ENCODE results near the gene APBB2. TPM values are rescaled to one million over a fixed set of nuclear protein-coding genes. Genes with fewer than 3 reads are reported as not detected.

The APBB2 gene
- total and polyA plus RNA-seq, 2 of the 8 experiments (the other 6 are each of a cell fraction or from before 2014, with no cell fraction given) = 58.7 to 59.4 TPM

- TF ChIP-seq TAF7 (optimal IDR thresholded peaks at IDR 0.05; ENCODE audit: borderline replicate concordance, low read depth, low read length) (no peak), CHD7 (IDR thresholded peaks at IDR 0.05; ENCODE audit: insufficient replicate concordance, low read length) (no peak), POLR2AphosphoS5 (IDR thresholded peaks at IDR 0.05; ENCODE audit: low read depth, low read length) (no peak), CHD2 (IDR thresholded peaks at IDR 0.05; ENCODE audit: low read length) (no peak), MAFK (IDR thresholded peaks at IDR 0.05; ENCODE audit: low read depth, low read length) (no peak)
Measured at GRCh38 chr4:41164405-41164804, 49.9 kb downstream of the APBB2 start (continued).

Data from H1 (cell line).